H9 (cell line): ENCODE results near the gene SDK1. TPM values are rescaled to one million over a fixed set of nuclear protein-coding genes. Genes with fewer than 3 reads are reported as not detected.

Experiments used
- DNase-seq: peaks from one replicate; pipeline ENCODE4 v3.0.0-alpha.2; 2017
- H2AFZ ChIP-seq: one replicate; pipeline ENCODE4 v1.6.1; 2013; ENCODE audit warnings: mild to moderate bottlenecking, low read length, control low read depth, moderate library complexity
- H2AK5ac ChIP-seq: 2 replicates; pipeline ENCODE4 v1.6.1; 2013; ENCODE audit warnings: low read length, control low read depth, mixed read lengths; ENCODE audit not compliant: insufficient read length
- H2BK120ac ChIP-seq: one replicate; pipeline ENCODE4 v1.6.1; 2013; ENCODE audit warnings: low read depth, mild to moderate bottlenecking, low read length, control low read depth, inconsistent platforms; ENCODE audit not compliant: poor library complexity, severe bottlenecking
- H2BK12ac ChIP-seq: 2 replicates; pipeline ENCODE4 v1.6.1; 2013; ENCODE audit warnings: low read length, control low read depth, mixed read lengths, low read depth; ENCODE audit not compliant: insufficient read length
- H2BK15ac ChIP-seq: 2 replicates; pipeline ENCODE4 v1.6.1; 2013; ENCODE audit warnings: low read depth, low read length, control low read depth
- H2BK20ac ChIP-seq: one replicate; pipeline ENCODE4 v1.6.1; 2013; ENCODE audit warnings: low read depth, mild to moderate bottlenecking, low read length, control low read depth, inconsistent platforms; ENCODE audit not compliant: poor library complexity, severe bottlenecking
- H2BK5ac ChIP-seq: 2 replicates; pipeline ENCODE4 v1.6.1; 2013; ENCODE audit warnings: low read length, control low read depth, mixed read lengths; ENCODE audit not compliant: insufficient read length
- H3K14ac ChIP-seq: 2 replicates; pipeline ENCODE4 v1.6.1; 2013; ENCODE audit warnings: low read length, control low read depth; ENCODE audit not compliant: insufficient read depth
- H3K18ac ChIP-seq: 2 replicates; pipeline ENCODE4 v1.6.1; 2013; ENCODE audit warnings: low read depth, mild to moderate bottlenecking, mixed read lengths, low read length, control low read depth; ENCODE audit not compliant: insufficient read length
- H3K23ac ChIP-seq: 2 replicates; pipeline ENCODE4 v1.6.1; 2013; ENCODE audit warnings: low read length, control low read depth, mixed read lengths, low read depth; ENCODE audit not compliant: insufficient read length
- H3K23me2 ChIP-seq: 2 replicates; pipeline ENCODE4 v1.6.1; 2013; ENCODE audit warnings: low read depth, mild to moderate bottlenecking, mixed read lengths, low read length, control low read depth; ENCODE audit not compliant: insufficient read length, poor library complexity, severe bottlenecking
- H3K27ac ChIP-seq: 2 replicates; pipeline ENCODE4 v1.5.1; 2013; ENCODE audit warnings: low read length, control low read depth, mixed read lengths, low read depth; ENCODE audit not compliant: insufficient read length
- H3K27me3 ChIP-seq: 2 replicates; pipeline ENCODE4 v1.6.1; 2013; ENCODE audit warnings: low read length, control low read depth, inconsistent platforms; ENCODE audit not compliant: insufficient read depth
- H3K4ac ChIP-seq: 2 replicates; pipeline ENCODE4 v1.6.1; 2013; ENCODE audit warnings: low read depth, mild to moderate bottlenecking, control low read depth, inconsistent platforms, low read length, moderate library complexity
- H3K4me1 ChIP-seq: 2 replicates; pipeline ENCODE4 v1.6.1; 2013; ENCODE audit warnings: low read length, control low read depth, inconsistent platforms; ENCODE audit not compliant: insufficient read depth
- H3K4me2 ChIP-seq: 2 replicates; pipeline ENCODE4 v1.6.1; 2013; ENCODE audit warnings: low read length, control low read depth, mixed read lengths; ENCODE audit not compliant: insufficient read length, insufficient read depth
- H3K56ac ChIP-seq: 2 replicates; pipeline ENCODE4 v1.6.1; 2013; ENCODE audit warnings: low read depth, mild to moderate bottlenecking, mixed read lengths, low read length, control low read depth; ENCODE audit not compliant: insufficient read length
- H3K79me1 ChIP-seq: 2 replicates; pipeline ENCODE4 v1.6.1; 2013; ENCODE audit warnings: low read depth, mild to moderate bottlenecking, moderate library complexity, low read length, control low read depth, inconsistent platforms; ENCODE audit not compliant: insufficient read depth, poor library complexity, severe bottlenecking
- H3K79me2 ChIP-seq: 2 replicates; pipeline ENCODE4 v1.6.1; 2013; ENCODE audit warnings: low read length, control low read depth, inconsistent platforms; ENCODE audit not compliant: insufficient read depth
- H3K9ac ChIP-seq: 2 replicates; pipeline ENCODE4 v1.6.1; 2013; ENCODE audit warnings: low read length, control low read depth, mixed read lengths; ENCODE audit not compliant: insufficient read length; ENCODE audit errors: extremely low read depth
- H3K9me3 ChIP-seq: one replicate; pipeline ENCODE4 v1.6.1; 2013; ENCODE audit warnings: low read depth, low read length, inconsistent platforms; ENCODE audit not compliant: control insufficient read depth
- H3T11ph ChIP-seq: one replicate; pipeline ENCODE4 v1.6.1; 2013; ENCODE audit warnings: mild to moderate bottlenecking, low read length, control low read depth, inconsistent platforms
- H4K20me1 ChIP-seq: one replicate; pipeline ENCODE4 v1.6.1; 2013; ENCODE audit not compliant: control insufficient read depth, insufficient read length, insufficient read depth
- H4K5ac ChIP-seq: 2 replicates; pipeline ENCODE4 v1.6.1; 2013; ENCODE audit warnings: low read depth, mild to moderate bottlenecking, mixed read lengths, low read length, control low read depth; ENCODE audit not compliant: insufficient read length
- H4K8ac ChIP-seq: replicated peaks from 2 replicates; pipeline ENCODE4 v1.6.1; 2013; ENCODE audit warnings: low read length, control low read depth, mixed read lengths, low read depth; ENCODE audit not compliant: insufficient read length
- H4K91ac ChIP-seq: 2 replicates; pipeline ENCODE4 v1.6.1; 2013; ENCODE audit warnings: low read depth, mild to moderate bottlenecking, moderate library complexity, mixed read lengths, low read length, control low read depth; ENCODE audit not compliant: insufficient read length
- H3K27ac Mint-ChIP-seq, 3 experiments: 2 replicates in 2 of 3; 3 replicates in 1 of 3; pipeline ENCODE4 v1.8.0; 2020 to 2021; ENCODE audit warnings: mixed read lengths in 3 of 3, mild to moderate bottlenecking in 1 of 3, moderate library complexity in 1 of 3
- H3K27me3 Mint-ChIP-seq: 2 replicates; pipeline ENCODE4 v1.8.0; 2021; ENCODE audit warnings: low read depth, mild to moderate bottlenecking, moderate library complexity, mixed read lengths
- H3K36me3 Mint-ChIP-seq, 3 experiments: 2 replicates in 2 of 3; 3 replicates in 1 of 3; pipeline ENCODE4 v1.8.0; 2020 to 2021; ENCODE audit warnings: low read depth in 3 of 3, mixed read lengths in 3 of 3; ENCODE audit not compliant: insufficient read depth in 1 of 3
- H3K4me1 Mint-ChIP-seq, 2 experiments: 2 replicates each; pipeline ENCODE4 v1.8.0; 2020; ENCODE audit warnings: mixed read lengths in 2 of 2
- H3K4me3 Mint-ChIP-seq, 2 experiments: 2 replicates in 1 of 2; 3 replicates in 1 of 2; pipeline ENCODE4 v1.8.0; 2020 to 2021; ENCODE audit warnings: mild to moderate bottlenecking in 2 of 2, mixed read lengths in 2 of 2, moderate library complexity in 1 of 2
- H3K9me3 Mint-ChIP-seq, 2 experiments: 2 replicates in 1 of 2; 3 replicates in 1 of 2; pipeline ENCODE4 v1.8.0; 2020; ENCODE audit warnings: mild to moderate bottlenecking in 2 of 2, mixed read lengths in 2 of 2, moderate library complexity in 1 of 2
- WGBS: extraction: QIAGEN DNeasy Blood & Tissue Kit; methylation state at CpG from one replicate; pipeline ENCODE4 v1.1.7; 2013; ENCODE audit warnings: missing lambda C conversion rate, low lambda C conversion rate, mixed read lengths; ENCODE audit not compliant: insufficient read length; ENCODE audit errors: extremely low coverage; 5-methylcytosine and 5-hydroxymethylcytosine counted together
- total RNA-seq: library from RNA; stranded (reverse); gene quantifications from 2 replicates; pipeline ENCODE4 v1.2.1, GENCODE V29; 2021
- TF ChIP-seq, protein P1 (sequence below): fragments of 200-600 bp; sonication (generic); conservative IDR thresholded peaks from 3 replicates; pipeline ENCODE4 v1.8.0; 2021; ENCODE audit warnings: antibody characterized with exemption, mild to moderate bottlenecking

Gene SDK1
- total RNA-seq, 1 experiment from 2014 or later: 8.7 TPM

DNA sequence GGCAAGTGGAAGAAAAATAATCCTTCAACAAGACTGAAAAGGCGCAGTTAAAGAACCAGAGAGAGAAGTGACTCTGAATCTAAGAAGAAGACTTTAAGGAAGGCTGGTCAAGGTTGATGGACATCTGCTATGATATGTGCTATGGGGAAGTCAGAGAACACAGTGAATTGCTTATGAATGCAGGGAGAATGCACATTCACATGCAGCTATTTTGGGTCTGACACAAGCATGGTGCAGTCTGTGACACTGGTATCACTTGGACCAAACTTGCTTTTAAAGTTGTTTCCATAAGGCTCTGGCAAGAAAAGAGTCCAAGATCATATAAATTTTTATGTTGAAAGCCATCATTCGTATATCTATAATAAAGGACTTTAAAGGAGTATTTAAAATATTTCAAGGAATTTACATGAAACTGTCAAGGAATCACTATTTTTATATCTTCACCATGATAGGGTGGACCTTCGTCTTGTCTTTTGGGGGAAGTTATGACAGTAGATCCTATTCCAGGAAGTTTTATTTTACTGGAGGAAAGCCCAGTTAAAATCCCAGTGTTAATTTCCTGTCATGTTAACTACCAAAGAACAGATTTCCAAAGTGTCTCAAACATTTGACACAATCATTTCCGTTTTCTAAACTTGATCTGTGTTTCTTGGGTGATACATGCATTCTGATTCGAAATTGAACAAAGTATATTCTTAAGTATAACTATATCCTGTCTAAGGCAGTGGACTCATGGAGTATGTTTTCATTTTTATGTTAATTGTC, 239.6 kb downstream of the SDK1 start:
- Histone ChIP-seq H4K8ac (no peak overlapping the region), H2BK15ac (no peak overlapping the region), H3K27me3 (no peaks in the 10 kb centered on the region), H3T11ph (no peak overlapping the region), H4K20me1 (no peaks in the 10 kb centered on the region), H4K5ac (no peak overlapping the region), H3K4me2 (no peak overlapping the region), H2BK5ac (no peak overlapping the region), H2AFZ (no peak overlapping the region), H3K4me1 (no peaks in the 10 kb centered on the region), H3K18ac (no peak overlapping the region), H3K14ac (no peak overlapping the region), H3K23me2 (no peaks in the 10 kb centered on the region), H3K56ac (no peak overlapping the region), H2BK120ac (no peak overlapping the region), H2BK12ac (no peak overlapping the region), H3K23ac (no peak overlapping the region), H3K79me1 (no peaks in the 10 kb centered on the region), H4K91ac (no peak overlapping the region), H2AK5ac (no peak overlapping the region), H3K79me2 (no peaks in the 10 kb centered on the region), H3K9me3 (no peaks in the 10 kb centered on the region), H3K9ac (no peak overlapping the region), H3K4ac (no peak overlapping the region), H3K27ac (no peak overlapping the region), H2BK20ac (no peak overlapping the region)
- Mint-ChIP-seq H3K4me3 (no peak overlapping the region), H3K9me3 (no peaks in the 10 kb centered on the region), H3K27ac (no peak overlapping the region), H3K27me3 (no peaks in the 10 kb centered on the region), H3K36me3 (no peaks in the 10 kb centered on the region; a peak in 2 of 7 replicates), H3K4me1 (peaks cover 4% of the 10 kb centered on the region in 2 experiments; a peak in 2 of 4 replicates)
- WGBS: no CpG with 5 or more reads among the region's 5 CpGs
- DNase-seq: no peak
- TF ChIP-seq, protein P1, sequence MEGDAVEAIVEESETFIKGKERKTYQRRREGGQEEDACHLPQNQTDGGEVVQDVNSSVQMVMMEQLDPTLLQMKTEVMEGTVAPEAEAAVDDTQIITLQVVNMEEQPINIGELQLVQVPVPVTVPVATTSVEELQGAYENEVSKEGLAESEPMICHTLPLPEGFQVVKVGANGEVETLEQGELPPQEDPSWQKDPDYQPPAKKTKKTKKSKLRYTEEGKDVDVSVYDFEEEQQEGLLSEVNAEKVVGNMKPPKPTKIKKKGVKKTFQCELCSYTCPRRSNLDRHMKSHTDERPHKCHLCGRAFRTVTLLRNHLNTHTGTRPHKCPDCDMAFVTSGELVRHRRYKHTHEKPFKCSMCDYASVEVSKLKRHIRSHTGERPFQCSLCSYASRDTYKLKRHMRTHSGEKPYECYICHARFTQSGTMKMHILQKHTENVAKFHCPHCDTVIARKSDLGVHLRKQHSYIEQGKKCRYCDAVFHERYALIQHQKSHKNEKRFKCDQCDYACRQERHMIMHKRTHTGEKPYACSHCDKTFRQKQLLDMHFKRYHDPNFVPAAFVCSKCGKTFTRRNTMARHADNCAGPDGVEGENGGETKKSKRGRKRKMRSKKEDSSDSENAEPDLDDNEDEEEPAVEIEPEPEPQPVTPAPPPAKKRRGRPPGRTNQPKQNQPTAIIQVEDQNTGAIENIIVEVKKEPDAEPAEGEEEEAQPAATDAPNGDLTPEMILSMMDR: no peak
